Activated CD8-positive, alpha-beta memory T cell treated with anti-CD3 and anti-CD28 coated beads for 36 hours (primary cell): Measurements from ENCODE around the gene IGSF9B. TPM values are rescaled to one million over a fixed set of nuclear protein-coding genes. Genes with fewer than 3 reads are reported as not detected.

Source experiments
- CTCF ChIA-PET: fragments of 350-600 bp; sonication (Branson Sonifier 250); formaldehyde crosslinking; loops from one replicate; lab custom pipeline; 2021; ENCODE audit warnings: antibody characterized with exemption; lab: Charles Lee
- POLR2A ChIA-PET: fragments of 350-600 bp; sonication (Branson Sonifier 250); formaldehyde crosslinking; loops from one replicate; lab custom pipeline; 2021; ENCODE audit warnings: antibody characterized with exemption; lab: Charles Lee
- total RNA-seq, 2 experiments: library from RNA; stranded (reverse); gene quantifications; one replicate each; pipeline ENCODE4 v1.2.3, GENCODE V29; 2021

IGSF9B gene
- total RNA-seq, 2 experiments from 2014 or later, result 20.0 to 23.1 TPM

DNA sequence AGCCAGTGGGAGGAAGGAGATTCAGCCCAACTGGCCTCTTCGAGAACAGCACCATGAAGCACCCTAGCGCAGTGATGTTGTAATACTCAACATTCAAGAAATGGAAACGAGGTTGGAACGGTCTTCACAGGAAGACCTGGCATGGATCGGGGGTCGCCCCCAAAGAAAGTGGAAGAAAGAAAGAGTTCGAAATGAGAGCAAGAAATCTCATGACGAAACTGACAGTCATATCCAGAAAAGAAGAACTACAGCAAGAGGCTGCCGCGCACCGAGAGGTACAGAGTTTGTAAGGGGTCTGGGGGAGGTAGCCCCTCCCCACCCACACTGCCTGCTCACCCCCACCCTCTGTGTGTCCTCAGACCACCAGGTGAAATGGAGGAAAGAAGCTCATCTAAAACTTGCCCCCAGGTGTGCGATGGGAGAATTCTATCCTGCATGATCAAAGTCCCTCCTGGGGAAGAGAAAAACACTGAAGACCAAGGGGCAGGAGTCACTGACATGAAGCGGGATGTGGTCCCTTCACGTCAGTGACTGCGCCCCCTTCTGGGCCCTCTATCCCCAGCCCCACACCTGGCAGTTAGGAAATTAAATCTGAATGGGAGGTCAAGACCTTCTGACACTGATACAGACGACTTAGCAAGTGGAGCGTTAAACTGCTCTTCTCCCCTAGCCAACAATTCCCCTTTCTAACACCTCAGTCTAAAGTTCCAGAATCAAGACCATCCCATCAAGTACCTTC, 58.6 kb downstream of the IGSF9B start:
- ChIA-PET CTCF (no interaction called here), POLR2A (no interaction called here)

DNA sequence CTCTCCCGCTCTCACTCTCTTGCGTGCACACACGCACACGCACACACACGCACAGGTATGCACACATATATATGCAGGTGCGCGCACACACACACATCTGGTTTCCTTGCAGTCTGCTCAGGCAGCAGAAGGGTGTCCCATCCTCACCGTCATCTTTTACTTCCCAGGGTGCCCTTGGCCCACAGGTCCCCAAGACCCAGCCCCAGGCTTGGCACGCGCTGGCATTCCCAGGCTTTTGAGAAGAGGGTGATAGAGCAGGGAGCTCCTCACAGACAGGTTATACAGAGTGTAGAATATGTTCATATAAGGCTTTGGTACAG, 59.5 kb downstream of the IGSF9B start:
- ChIA-PET CTCF (no interaction called here), POLR2A (no interaction called here)

DNA sequence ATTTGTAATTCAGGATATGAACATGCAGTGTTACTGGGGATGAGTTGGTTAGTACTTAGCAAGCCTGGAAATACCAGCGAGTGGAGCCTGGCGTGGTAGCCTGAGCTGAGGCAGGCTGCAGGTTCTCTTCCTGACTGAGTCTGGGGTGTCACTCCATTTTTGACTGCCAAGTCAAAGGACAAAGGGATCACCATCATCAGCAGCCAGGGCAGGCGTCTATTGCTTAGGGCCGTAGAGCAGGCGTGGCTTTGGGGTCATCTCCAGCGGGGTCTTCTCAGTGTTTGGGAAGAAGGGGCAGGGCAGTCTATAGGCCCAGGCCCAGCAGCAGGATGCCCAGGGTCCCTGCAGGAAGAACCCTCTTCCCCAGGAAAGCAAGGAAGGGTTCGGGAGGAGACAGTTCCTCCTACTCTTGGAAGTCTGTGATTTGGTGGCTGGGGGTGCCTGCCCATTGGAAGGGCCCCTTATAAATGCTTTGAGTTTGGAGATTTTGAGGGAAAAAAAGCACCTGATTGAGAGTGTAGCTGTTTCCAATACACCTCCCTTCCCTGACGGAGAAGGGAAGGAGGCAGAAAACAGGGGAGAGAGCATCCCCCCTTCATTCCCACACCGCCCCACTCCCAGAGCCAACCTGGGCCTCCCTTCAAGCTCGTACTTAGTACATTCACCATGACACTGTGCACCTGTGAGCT, 60.0 kb downstream of the IGSF9B start:
- ChIA-PET CTCF (no interaction called here), POLR2A (no interaction called here)

DNA sequence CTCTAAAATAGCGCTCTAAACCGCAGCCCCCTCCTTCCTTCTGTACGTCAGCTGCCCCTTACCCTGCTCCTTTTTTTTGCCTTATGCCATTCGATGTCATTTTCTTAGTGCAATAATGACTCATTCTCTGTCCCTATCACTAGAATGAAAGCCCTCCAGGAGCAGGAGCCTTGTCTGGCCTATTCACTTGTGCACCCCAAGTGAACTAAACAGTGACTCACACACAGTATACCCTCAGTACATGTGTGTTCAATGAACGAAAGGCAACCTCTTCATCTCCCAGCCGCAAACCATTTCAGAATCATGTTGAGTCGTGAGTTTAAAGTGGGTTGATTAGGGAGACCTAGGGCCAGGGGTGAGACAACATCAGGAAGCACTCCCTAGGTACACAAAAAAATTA, 60.7 kb downstream of the IGSF9B start:
- CTCF ChIA-PET, result no interaction called here
- POLR2A ChIA-PET, result no interaction called here

DNA sequence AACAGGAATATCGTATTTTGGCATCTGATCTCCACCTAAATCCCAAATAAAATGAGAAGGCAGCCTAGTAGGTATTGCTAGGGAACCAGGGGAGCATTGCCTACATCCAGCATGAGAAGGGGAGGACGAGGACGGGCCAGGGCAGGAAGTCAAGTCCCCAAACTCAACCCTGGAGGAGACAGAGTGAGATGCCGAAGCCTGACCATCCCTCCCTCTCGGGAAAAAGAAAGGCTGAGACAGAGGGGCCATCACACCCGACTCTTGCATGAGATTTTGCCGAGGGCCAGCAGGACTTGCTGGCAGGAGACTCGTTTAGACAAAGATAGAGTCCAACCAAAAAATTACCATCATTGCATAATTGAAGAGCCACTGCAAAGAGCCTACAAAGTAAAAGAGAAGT, 61.2 kb downstream of the IGSF9B start:
- ChIA-PET POLR2A (no interaction called here), CTCF (no interaction called here)

DNA sequence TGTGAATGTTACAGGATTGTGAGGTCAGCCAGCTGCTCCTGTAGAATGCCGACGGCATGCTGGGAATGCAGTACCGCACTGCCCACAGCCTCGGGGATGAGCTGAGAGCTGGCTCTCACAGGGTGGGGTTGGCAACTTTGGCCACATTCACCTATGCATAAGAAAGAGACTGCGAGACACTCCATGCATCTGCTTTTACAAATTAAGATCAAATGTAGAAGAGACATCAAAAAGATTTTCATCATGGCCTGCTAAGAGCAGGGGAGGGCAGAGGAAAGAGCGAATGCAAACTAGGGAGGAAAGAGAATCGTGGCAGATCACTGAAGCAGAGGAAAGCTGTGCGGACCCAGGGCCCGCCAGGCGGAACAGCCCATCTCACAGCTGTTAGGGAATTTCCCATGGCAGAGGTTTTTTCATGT, 61.7 kb downstream of the IGSF9B start:
- POLR2A ChIA-PET, result no interaction called here
- CTCF ChIA-PET, result no interaction called here

DNA sequence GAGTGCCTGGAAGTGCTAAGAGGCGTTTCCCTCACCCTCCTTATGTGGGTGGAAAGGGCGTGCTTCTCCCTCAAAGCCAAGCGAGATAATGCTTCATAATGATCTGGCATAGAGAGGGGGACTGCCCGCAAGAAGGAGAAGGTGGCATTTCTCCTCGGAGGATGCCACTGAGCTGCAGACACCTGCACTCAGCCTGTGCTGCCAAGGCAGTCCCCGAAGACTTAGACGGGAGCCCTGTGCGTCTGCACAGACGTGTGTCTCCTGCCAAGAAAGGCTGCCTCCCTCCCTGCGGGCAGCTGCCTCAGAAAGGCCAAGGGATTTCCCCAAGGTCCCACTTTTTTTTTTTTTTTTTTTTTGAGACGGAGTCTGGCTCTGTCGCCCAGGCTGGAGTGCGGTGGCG, 63.4 kb downstream of the IGSF9B start:
- ChIA-PET POLR2A (no interaction called here), CTCF (no interaction called here)

DNA sequence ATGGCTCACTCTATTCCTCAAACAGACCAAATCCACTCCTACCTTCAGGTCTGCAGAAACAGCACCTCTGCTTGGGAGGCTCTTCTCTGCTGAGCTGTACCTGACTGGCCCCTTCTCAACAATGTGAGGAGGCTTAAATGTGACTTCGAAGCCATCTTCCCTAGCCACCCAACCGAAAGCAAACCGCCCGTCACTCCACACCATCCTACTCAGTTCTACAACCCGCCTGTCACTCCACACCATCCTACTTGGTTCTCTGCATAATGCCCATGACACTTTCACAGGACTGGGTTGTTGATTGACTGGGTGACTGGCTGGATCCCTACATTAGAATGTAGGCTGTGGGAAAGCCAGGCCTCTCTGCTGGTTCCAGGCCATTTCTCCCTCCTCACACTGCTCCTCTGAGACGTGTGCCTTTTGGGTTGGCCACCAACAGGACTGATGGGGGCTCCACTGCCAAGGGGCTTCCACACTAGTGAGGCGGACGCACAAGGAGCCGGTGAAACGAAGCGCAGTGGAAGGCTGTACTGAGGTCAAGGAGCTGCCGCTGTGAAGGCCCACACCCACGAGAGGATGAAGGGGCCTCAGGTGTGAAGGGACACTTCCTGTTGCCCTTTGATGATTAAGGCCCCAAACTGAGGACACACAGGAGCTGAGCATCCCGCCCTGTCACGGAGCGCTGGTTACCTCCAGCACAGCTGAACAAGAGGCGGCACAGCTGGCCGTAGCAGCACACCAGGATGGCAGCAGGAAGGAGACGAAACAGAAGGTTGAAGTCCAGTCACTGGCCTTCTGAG, 64.0 kb downstream of the IGSF9B start:
- POLR2A ChIA-PET, result no interaction called here
- CTCF ChIA-PET, result no interaction called here

DNA sequence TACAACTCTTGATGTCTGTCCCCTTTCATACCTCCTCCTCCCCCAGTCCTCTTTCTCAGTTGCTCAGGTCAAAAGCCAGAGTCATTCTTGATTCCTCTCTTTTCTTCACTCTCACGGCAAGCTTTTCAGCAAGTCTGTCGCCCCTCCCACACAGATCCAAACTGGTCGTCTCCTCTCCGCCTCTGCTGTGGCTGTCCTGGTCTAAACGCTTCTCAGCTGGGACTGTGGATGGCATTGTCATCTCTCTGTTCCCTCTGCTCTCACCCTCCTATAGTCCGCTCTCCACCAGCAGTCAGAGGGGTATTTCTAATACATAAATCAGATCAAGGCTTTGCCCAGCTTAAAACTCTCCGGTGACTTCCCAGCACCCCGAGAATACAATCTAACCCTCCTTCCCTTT, 64.6 kb downstream of the IGSF9B start:
- ChIA-PET CTCF (no interaction called here), POLR2A (no interaction called here)

DNA sequence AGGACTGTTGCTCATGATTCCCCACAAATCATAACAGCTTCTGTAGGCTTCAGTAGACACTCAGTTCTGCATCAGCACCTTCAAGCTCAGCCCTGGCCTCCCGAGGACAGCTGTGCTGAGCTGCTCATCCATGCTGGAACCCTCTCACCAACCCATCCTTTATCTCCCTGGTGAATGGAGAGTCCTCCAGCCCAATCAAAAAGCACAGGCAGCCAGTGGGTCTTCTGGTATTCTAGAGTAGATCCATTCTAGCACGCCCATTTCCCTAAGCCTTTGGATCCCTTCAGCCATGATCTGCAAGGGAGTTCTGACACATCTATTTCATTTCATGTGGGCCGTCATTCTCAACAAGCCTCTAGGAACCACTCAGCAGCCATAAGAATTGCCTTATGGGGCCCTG, 66.9 kb downstream of the IGSF9B start:
- POLR2A ChIA-PET, result no interaction called here
- CTCF ChIA-PET, result no interaction called here

DNA sequence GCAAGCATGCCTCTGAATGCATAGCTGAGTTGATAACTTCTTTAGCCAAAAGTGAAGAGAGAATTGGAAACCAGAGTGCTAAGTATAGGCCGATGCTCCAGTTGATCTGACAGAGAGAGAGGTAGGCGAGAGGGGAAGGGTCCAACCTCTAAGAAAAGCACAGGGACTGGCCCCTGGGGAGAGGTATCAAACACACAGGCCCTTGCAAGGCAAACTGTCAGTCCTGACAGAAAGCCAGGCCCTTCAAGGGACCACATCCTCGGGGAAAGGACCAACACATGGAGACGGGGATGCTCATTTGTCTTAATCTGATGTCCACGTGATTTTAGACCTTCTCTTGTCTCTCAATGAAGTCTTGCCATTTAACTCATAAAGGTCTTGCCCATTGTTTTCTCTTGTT, 67.6 kb downstream of the IGSF9B start:
- POLR2A ChIA-PET, result no interaction called here
- CTCF ChIA-PET, result no interaction called here

DNA sequence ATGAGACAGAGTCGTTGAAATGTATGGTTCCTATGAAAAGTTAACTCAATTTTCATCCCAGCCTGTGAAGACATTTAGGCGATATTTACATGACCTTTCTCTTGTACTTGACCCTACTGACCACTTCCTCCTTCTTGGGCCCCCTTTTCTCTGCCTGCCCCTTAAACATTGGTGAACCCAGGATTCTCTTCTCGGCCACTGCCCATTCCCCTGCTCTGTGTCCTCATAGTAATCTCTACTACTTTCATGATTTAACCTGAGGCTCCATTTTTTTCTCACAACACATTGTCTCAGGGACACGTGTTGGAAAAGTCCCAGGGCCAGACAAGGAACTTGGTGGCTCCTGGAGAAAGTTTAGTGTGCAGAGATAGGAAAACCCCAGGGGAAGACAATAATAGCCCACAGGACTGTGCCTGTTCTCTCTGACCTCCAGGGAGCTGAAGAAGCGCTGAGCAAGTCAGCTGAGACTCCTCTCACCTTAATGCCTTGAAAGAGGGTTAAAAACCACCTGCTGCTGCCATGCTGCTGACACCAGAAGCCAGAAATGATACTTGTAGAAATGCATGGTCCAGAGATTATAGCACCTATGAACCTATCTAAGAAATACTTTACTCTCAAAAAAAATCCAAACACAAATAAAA, 69.0 kb downstream of the IGSF9B start:
- ChIA-PET CTCF (no interaction called here), POLR2A (no interaction called here)

DNA sequence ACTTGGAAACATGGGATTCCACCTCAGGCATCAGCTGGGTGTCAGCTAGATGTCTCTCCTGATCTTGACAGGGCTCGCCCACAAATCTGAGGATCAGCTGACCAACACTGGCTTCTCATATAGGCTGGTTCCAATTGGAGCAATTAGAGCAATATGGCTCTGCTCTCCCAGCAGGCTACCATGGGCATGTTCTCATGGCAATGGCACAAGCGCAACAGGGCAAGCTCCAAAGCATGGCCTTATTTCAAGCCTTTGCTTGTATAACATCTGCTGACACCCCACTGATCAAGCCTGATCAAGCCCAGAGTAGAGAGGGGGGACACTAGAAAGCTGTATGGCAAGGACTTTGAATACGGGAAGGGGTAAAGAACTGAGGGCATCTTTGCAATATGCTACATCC, 70.7 kb downstream of the IGSF9B start:
- POLR2A ChIA-PET, result no interaction called here
- CTCF ChIA-PET, result no interaction called here

DNA sequence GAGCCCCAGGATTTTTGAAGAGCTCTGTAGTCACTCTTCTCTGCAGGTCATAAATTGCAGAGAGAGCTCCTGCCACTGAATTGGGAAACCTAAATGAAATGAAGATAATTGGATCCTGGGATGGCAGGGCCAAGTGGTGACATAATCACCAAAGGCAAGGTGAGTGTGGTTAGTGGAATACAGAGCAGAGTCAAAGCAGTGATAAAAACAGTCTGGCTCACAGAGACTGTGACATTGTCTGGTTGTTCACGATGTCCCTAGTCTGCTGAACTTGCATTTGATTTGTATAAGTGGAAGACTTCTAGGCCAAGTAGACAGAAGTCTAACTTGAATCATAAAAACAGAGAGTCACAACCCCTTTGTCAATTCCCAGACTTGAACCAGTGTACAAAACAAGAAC, 84.6 kb downstream of the IGSF9B start:
- POLR2A ChIA-PET, result no interaction called here
- CTCF ChIA-PET, result no interaction called here

DNA sequence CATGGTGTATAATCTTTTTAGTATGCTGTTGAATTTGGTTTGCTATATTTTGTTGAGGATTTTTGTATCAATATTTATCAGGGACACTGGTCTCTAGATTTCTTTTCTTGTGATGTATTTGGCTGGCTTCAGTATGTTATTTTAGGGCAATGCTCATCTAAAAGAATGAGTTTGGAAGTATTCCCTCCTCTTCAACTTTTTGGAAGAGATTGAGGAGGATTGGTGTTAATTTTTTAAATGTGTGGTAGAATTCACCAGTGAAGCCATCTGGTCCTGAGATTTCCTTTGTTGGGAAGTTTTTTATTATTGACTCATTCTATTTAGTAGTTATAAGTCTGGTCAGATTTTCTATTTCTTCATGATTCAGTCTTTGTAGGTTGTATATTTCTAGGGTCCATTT, 89.3 kb downstream of the IGSF9B start:
- ChIA-PET POLR2A (no interaction called here), CTCF (no interaction called here)

DNA sequence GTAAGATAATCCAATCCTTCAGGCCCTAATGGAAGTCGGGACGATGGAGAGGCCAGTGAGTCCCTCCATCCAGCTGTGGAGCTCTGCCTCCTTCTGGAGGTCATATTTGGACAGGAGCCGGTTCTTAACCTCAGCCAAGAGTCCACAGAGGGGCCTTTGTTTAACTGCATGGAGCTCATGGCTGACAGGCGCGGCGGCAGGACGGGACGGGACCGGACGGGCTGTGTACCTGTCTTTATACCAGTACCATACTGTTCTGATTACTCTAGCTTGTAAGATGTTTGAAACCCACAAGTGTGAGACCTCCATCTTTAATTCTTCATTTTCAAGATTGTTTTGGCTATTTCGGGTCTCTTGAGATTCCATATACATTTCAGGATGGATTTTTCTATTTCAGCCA, 91.3 kb downstream of the IGSF9B start:
- ChIA-PET POLR2A (no interaction called here), CTCF (no interaction called here)

DNA sequence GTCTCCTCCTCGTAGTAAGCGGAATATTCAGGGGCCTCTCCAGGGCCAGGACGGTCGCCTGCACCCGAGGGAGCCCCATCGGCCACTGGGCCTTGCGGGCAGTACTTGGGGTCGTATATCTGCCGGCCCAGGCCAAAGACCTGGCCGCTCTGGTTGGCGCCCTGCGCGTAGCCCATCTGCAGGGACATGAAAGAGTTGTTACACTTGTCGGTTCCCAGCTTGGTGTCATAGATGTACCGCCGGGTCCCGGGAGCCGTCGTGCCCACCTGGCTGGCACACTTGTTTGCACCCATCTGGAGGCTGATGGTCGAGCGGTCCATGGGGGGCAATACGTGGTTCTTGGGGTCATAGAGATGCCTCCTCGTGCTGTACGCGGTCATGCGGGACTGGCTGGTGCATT, 92.0 kb downstream of the IGSF9B start:
- CTCF ChIA-PET, result no interaction called here
- POLR2A ChIA-PET, result no interaction called here

DNA sequence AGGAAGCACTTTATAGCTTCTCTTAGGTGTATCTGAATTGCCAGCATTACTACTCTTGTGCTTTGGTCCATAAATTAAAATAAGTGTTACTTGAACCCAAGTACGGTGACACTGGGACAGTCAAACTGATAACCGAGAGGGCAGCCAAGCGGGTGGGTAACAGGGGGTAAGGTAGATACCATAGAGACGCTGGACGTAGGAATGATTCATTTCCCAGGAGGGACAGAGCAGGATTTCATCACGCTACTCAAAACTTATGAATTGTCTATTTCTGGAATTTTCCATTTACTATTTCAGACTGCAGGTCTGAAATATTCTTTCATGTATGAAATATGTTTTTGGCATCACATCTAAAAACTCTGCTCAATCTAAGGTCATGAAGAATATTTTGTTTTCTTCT, 96.6 kb downstream of the IGSF9B start:
- CTCF ChIA-PET, result no interaction called here

More for the DNA sequence above, 96.6 kb downstream of the IGSF9B start:
- POLR2A ChIA-PET, result no interaction called here
